CD1c-positive myeloid dendritic cell (primary cell): ENCODE measurements around the gene POU4F1.

Source experiments
- DNase-seq: peaks from one replicate; pipeline ENCODE4 v3.0.0-alpha.2; 2016; ENCODE audit errors: extremely low spot score

The POU4F1 gene

DNA sequence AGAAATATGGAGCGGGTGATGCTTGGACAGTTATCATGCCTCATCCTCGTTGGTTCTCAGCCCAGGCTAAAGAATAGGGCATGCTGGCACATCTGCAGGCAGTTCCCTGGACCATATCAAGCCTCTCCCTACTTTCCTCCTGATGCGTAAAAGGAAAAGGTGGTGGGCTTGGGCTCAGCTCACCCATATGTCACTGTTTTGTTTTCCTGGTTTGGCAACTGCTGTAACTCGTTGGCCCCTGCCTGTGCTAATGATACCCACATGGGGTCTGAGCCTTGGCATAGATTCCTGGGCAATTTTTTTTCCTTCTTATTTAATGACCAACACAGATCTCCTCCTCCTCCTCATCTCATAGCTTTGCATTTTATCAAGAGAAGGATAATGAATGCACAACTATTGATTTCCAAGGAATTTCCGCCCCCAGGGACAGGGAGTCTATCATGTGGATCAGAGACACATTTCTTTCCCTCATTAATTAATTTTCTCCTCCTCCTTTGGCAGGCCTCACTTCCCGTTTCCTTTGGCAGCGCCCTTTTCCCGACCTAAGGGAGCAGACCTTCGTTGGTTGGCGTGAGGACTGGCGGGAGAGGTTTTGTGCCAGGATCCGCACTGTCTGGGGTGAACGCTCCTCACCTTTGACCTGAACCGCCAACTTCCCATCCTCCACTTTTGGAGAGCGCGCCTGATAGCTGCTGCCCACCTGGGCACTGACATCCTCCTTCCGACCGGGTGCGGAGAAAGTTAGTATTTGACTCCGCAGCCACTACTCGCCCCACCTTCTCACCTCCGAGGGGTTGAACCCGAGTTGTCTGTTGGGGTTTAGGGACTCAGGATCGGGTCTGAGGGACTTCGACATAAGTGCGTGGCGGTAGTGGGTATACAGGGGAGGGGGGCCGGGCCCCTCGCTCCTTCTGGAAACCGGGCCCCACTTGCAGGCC is 3.4 kb upstream of the POU4F1 start:
- no peak for DNase-seq

DNA sequence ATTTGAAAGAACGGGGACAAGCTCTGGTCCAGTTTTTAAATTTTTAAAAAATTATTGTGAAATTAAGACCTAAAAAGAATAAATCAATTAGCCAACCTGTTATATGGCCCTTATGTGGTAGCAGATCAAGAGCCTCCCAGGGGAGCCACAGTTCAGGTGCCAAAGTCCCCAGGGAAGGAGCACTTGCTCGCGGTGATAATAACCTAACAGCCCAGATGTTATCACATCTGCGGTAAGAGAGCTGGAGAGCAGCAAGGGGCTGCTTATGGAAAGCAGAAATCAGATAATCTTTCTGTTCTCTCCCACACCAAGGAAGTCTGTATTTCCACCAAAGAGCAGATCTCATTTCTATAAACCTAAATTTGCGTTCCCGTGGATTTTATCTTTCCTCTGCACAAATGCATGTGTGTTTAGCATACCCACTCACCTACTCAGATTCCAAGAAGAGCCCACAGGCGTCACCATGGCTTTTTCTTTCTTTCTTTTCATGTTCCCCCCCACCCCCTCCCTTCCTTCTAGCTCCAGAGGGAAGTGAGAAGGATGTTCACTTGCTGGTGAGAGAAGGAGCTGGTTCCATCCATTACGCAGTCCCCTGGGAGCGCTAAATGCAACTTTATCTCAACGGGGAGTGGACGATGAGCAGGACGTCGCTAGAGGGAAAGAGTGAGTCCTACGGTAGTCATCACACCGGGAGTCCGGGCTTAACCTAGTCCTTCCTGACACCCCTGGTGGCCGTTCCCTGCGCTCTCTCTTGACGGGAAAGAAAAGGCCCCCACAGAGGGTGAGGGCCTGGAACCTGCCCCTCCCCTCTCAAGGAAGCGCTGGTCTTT is 1.6 kb upstream of the POU4F1 start:
- DNase-seq: no peak

GRCh38 chr13:78602561-78603239 is 652 bp downstream of the POU4F1 start:
- peak; percentile 38 for DNase-seq

GRCh38 chr13:78601874-78602560 is 1.3 kb downstream of the POU4F1 start:
- no peak for DNase-seq

DNA sequence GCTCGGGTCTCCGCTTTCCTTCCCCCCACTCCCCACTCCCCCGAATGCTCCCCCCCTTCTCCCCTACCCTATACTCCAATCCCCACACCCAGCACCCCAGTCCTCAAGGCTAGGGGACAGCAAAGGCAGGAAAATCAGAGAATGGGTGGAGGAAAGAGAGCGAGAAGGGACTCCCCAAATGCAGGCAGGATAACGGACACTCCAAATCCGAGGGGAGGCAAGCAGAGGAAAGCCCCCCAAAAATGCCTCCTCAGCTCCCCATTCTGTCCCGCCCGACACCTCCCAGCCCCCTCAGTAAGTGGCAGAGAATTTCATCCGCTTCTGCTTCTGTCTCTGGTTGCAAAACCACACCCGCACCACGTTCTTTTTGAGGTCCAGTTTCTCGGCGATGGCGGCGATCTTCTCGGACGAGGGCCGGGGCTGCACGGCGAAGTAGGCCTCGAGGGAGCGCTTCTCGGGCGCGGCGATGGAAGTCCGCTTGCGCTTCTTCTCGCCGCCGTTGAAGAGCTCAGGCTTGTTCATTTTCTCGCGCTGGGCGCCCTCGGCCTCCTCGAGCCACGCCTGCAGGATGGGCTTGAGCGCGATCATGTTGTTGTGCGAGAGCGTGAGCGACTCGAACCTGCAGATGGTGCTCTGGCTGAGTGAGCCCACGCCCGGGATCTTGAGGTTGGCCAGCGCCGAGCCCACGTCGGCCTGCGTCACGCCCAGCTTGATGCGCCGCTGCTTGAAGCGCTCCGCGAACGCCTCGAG is 2.1 kb downstream of the POU4F1 start:
- no peak for DNase-seq

DNA sequence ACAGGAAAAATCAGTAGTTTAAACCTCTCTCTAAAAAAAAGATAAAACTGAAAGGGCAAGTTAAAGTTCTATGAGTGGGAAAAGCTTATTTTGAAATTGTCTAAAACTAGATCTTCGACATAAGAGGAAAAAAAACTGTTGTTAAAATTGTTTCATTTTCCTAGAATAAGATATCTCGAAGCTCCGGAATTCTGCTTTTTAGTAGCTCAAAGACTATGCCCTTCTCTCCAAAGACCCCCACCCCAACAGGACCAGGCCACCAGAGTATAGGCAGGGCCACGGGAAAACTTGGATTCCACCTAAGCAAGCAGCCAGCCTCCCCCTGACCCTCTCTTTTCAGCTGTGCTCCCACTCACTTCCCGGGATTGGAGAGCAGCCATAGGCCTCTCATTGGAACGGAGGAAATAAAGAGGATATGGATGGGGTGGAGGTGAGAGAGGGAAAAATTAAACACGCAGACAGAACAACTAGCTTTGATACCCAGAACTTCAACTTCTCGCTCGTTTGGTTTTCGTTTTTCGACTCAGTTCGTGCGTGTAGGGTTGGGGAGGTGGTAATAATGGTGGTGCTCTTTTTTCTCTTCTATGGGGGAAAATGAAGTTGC is 3.0 kb downstream of the POU4F1 start:
- DNase-seq: no peak

- DNase-seq: peak; percentile 38
These were observed 3.6 kb downstream of the POU4F1 start for GRCh38 chr13:78599645-78600279.

DNA sequence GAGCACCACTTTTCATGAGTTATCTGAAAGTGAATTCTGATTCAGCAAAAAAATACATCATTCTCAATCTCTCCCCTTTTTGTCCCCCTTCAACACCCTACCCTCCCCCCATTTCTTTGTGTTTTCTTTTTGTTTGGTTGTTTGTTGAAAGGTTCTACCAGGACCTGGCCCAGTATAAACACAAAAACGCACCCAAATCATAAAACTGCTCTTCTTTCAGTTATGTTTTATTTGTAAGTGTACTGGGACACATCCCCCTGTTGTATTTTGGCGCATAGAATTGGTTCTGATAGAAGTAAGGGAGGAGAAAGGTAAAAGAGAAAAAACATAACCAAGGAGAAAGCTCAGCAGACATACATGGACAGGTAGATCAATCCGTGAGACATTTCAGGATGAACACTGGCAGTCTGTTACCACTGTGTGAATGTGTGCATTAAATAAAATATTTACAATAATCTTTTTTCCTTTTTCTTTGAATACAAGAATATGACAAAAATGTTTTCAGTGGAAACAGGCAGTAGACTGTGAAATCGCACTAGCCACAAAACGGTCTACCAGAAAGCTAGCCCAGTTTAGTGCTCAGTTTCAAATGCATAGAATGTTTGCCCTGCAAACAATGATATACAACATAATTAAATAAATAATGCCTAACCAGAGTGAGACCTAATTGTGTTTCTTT is 4.2 kb downstream of the POU4F1 start:
- no peak for DNase-seq

DNA sequence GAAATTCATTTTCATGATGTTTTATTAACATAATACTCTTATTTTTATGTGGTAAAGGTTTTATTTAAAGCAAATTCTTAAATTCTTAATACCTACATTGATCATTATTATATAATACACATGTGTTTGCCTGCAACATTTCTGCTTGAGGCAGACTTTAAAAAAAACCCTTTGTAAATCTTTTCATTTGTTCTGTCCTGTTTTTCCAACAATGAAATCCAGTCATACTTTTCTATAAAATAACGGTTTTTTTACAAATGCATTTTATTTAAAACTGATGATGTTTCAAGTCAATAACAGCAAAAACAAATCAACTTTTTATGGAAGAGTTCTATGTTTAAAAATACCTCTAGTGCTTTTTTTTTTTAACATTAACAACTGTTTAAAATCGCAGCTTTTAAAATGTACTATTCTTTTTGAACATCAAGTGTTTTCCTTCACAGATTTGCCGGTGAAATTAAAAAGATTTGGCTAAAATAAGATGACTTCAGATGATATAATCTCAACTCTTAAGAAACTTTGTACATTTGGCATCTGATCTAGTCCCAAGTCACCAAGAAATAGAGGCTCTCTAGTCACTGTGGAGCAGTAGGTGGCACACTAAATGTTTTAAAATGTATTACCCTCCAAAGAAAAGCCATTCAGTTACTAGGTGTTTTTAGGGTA is 5.1 kb downstream of the POU4F1 start:
- no peak for DNase-seq

DNA sequence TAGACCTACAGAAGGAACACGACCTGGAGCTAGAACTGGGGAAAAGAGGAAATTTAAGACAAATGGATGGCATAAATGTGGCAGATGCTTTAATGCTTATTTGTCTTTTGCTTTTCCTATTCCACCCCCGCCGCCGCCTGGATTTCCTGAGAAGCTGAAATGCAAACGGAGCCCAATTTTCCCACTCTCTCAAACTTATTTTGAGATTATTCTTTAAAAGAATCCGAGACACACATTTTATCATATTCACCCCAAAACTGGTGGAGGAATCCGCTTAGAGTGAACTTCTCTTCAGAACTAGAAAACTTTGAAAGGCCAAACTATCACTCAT is 5.8 kb downstream of the POU4F1 start:
- DNase-seq: no peak

DNA sequence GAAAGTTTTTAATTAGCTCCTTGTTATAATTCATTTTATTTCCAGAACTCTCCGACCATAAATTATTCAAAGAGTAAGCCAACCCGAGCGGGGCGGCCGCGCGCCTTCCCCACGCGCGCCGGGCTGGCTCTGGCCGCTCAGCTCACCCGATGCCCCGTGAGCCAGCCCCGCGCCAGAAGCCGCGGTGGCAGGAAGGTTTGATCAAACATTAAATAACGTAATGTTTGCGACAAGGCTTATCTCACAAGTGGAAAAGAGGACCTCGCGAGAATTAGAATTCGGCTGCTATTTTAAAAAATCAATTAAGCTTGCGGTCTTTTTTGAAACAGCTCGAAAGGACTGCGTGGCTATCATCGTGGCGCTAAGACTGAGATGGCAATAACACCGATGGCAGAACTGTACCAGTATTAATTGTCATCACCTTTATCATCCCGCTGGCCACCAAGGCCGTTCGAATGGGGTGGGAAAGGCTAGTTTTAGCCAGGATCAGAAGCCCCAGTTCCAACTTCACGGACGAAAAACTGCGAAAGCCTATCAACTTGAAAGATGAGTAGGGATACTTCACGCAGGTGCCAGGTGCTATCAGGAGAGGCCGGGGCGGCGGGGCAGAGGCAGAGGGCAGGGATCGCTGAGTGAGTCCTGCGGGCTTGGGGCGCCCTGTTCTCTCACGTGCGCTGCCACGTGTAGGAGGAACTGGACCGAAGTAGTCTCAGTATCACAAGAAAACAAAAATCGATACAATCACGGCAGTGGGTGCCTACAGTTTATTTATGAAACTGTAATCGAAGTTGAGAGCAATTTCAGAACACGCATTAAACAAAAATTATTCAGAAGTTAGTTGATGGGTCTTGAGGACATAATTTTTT is 6.4 kb downstream of the POU4F1 start:
- DNase-seq: no peak

- DNase-seq: no peak
These were observed 7.0 kb downstream of the POU4F1 start for GRCh38 chr13:78596399-78596735.

DNA sequence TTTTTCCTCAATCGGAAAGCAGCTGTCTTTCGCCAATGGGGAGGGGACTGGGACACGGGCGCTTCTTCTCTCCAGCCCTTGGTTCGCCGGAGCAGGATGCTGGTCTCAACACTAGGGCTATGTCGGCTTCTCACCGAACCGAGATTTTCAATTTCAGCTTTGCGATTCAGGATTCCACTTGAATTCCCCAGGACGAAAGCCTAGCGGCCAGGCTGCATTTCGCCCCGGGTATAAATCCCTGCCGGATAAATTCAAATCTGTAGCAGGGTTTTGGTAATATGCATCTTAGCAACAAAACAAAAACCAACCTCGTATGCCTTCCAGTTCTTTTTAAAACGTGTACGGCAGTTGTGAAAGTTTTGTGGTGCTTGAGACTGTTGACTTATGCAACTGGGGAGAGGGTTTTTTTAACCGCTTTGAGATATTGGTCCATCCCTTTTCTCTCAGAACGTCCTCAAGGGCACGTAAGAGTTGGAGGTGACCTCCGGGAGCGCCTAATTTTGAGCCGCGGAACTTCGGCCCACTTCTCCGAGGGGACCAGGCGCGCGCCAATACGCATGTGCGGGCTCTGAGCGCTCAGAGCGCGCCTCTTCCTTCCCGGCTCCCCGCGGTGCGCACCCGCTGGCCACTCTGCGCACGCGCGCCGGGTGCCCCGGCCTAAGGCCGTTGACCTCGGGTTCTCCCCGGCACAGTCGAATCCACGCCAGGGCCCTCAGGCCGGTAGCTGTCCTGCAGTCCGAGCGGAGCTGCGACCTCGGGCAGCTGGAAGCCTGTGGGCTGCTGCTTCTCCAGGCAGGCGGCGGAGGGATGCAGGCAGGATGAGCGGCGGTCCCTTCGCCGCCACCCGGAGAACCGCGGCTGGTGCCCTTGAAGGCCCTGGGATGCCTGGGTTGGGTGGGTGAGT is 7.6 kb downstream of the POU4F1 start:
- no peak for DNase-seq

DNA sequence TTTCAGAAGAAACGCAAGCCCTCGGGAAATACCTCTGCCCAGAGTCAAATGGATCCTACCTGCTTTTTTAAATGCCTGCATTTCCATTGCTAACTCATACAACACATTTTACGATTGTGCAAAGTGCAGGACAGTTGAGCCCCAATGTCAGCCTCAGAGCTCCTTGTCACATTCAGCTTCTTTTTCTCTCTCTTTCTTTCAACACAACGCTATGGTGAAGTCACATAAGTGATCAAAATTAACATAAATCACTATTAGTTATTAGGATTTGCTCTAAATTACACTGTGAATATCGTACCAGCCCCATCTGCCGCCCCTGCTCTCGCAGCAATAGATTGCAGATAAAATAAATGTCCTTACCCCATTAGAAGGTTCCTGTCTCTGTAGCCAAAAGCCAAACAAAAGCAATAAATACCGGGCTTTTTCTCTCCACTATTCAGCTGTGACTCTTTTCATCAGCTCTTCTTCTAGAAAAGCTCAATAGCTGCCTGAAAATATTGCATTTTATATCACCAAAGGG is 8.8 kb downstream of the POU4F1 start:
- DNase-seq: no peak

GRCh38 chr13:78593652-78594455 is 9.5 kb downstream of the POU4F1 start:
- DNase-seq: no peak

- DNase-seq: no peak
These were observed 10.2 kb downstream of the POU4F1 start for GRCh38 chr13:78593129-78593528.
